ENCODE results near the gene NDUFS7. TPM values are rescaled to one million over a fixed set of nuclear protein-coding genes. Genes with fewer than 3 reads are reported as not detected.
A peak's percentile ranks its signal among the peaks of the same experiment; 100 is the strongest.
"Not testable (repeated sequence)": the region's sequence is repeated elsewhere in the genome, so short reads cannot be mapped to it uniquely, and the experiment has no call there.

NDUFS7 gene
- total RNA-seq, 2 experiments from 2014 or later, result 98.7 to 101 TPM

DNA sequence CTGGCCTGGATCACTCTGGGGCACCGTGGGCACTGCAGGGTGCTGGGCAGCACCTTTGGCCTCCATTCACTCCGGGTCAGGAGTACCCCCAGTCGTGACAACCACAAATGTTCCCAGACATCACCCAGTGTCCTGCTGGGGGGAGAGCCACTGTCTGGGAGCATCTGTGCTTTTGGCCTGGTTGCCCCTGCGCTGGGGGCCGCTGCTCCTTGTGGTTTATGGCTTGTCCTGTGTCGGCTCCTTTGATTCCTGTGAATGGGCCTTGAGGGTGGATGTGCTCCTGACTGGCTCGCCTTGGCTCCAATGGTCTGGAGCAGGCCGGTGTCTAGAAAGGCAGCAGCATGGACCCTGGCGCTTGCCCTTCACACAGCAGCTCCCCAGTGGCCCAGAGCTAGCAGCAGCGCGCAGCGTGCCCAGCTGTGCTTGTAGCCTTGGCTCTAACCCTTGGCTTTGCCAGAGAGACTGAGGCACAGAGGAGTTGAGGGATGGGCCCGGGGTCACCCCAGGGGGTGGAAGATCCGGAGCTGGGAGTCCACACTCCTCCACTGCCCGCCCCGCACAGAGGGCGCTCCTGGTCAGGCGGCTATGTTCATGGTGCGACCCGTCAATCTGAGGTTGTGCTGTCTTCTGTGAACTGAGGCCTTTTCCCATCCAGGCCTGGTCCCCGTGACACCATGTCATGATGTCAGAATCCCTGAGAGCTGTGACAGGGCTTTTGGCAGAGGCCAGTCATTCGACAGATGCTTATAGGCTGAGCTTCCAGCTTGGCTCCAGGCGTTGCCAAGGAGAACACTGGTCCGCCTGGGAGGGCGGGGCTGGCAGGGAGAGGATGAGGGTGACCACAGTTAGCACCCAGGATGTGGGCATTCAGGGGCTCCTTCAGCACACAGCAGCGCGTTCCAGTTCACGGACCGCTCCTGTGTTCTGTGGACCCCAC is 27.8 kb downstream of the NDUFS7 start:
- Mint-ChIP-seq H3K9me3 (no peaks in the 10 kb centered on the region), H3K4me1 (peaks cover 65% of the 10 kb centered on the region), H3K27ac (peak overlapping the region; percentile 95), H3K36me3 (peaks cover 47% of the 10 kb centered on the region), H3K27me3 (no peaks in the 10 kb centered on the region), H3K4me3 (no peak overlapping the region)
- peak; percentile 39 for DNase-seq

DNA sequence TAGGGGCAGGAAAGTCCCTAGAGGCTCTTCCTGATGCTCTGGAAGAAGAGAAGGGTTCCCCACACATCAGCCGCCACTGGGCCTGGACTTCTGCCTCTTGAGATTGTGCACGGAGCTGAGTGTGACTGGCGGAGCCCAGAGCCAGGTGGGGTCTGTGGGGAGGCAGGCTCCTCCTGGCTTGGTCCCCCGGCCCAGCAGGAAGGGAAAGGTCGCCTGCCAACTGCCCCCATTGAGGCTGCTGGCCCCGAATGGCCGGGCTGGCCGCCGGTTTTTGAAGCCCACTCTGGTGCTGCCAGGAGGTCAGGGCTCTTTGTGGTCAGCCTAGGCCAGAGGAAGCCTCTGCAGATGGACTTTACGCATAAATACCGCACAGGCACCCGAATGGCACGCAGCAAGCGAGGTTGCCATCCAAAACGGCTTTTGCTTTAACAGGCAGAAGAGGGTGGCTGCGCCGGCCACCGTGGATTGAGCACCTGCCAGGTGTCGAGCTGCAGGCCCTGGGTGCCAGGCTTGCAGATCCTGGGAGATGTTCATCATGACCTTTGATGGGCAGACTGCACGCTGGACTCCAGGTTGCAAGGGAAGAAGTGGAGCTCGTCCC is 28.7 kb downstream of the NDUFS7 start:
- no peaks in the 10 kb centered on the region for H3K9me3 Mint-ChIP-seq
- H3K27me3 Mint-ChIP-seq, result no peaks in the 10 kb centered on the region
- no peak overlapping the region for H3K4me3 Mint-ChIP-seq
- DNase-seq, result no peak
- H3K4me1 Mint-ChIP-seq, result peaks cover 68% of the 10 kb centered on the region
- H3K27ac Mint-ChIP-seq, result peak overlapping the region; percentile 95
- peaks cover 49% of the 10 kb centered on the region for H3K36me3 Mint-ChIP-seq

DNA sequence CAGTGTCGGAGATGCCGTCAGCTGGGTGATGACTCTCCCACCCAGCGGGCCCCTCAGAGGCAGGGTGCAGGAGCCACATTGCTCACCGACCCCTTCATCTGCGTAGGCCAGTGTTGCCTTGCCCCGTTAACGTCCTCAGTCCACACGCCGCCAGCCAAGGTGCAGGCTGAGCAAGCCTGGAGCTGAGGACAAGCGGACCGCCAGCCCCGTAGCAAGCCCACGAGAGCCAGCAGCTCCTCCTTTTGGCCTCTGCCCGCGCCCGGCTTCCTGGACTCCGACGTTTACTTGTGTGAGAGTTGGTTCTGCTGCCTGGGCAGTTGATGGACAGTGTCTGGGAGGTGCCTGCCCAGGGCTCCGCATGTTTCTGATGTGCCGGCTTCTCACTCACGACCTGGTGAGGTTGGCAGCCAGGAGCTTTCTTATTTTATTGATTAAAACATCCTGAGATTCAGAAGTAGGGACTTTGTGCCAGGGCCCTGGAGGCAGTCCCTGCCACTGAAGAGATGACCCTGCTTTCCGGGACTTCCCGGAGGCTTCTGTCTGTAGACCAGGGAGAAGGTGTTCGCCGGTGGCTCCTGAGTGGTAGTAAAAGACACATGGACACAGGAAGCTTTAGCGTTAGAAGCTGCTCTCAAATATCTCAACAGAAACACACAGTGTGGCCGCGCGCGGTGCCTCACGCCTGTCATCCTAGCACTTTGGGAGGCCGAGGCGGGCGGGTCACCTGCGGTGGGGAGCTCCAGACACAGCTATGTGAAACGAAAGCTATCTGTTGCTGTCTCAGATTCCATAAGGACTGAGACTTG is 29.5 kb downstream of the NDUFS7 start:
- peak overlapping the region; percentile 69 for H3K27ac Mint-ChIP-seq
- peaks cover 71% of the 10 kb centered on the region for H3K4me1 Mint-ChIP-seq
- H3K36me3 Mint-ChIP-seq, result peaks cover 53% of the 10 kb centered on the region
- H3K27me3 Mint-ChIP-seq, result no peaks in the 10 kb centered on the region
- H3K4me3 Mint-ChIP-seq, result no peak overlapping the region
- H3K9me3 Mint-ChIP-seq, result no peaks in the 10 kb centered on the region
- DNase-seq, result no peak

DNA sequence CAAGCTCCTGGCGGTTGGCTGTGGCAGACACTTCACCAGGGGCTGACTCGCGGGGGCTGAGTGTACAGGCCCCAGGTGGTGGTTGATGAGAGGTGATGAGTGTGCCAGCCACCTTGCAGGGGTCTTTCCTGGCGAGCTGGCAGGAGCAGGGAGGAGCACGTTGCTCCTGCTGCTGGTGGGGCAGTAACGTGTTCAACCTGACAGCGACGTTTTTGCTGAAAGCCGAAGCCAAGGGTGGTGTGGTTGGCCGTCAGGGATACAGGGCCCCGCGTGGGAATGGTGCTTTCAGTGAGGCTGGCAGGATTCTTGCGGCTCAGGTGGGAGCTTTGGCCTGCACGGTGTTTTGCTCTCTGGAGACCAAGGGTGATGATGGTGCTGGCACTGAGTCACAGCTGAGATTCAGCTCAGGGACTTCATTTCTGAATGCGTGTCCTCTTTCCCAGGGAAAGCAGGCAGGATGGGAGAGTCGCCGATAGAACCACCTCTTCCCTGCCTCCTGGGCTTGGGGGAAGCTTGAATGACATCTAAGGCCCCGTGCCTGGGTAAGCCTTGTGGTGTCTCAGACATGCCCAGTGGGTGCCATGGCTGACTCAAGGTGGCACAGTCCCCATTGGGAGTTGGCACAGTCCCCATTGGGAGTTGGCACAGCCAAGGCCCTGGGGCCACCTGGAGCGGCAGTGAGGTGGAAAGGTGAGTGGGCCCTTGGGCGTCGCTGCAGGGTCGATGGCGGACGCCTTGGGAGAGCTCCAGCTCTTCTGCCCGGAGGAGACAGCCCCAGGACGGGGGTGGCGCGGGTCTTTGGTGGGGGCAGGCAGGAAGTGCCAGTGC is 32.5 kb downstream of the NDUFS7 start:
- Mint-ChIP-seq H3K4me3 (peak overlapping the region; percentile 43), H3K4me1 (peaks cover 48% of the 10 kb centered on the region)

DNA sequence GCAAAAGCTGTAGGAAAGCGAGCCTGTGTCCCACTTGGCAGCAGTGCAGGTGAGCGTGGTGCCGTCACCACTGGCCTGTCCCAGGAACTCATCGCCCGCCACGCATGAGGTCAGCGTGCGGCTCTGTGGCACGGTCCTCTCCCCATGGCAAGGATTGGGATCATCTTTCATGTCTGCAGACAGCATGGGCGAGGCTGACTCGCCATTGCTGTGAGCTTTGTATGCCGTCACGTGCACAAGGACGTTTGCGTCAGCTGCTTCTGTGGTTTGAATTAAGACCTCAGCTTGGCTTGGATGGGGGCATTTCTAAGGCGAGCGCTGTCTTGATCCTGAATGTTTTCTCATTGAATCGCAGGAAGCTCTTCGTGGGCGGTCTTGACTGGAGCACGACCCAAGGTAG is 33.4 kb downstream of the NDUFS7 start:
- no peaks in the 10 kb centered on the region for H3K9me3 Mint-ChIP-seq

More for the DNA sequence above, 32.5 kb downstream of the NDUFS7 start:
- Mint-ChIP-seq H3K27me3 (no peaks in the 10 kb centered on the region), H3K9me3 (no peaks in the 10 kb centered on the region), H3K36me3 (peaks cover 34% of the 10 kb centered on the region), H3K27ac (peak overlapping the region; percentile 27)
- no peak for DNase-seq

DNA sequence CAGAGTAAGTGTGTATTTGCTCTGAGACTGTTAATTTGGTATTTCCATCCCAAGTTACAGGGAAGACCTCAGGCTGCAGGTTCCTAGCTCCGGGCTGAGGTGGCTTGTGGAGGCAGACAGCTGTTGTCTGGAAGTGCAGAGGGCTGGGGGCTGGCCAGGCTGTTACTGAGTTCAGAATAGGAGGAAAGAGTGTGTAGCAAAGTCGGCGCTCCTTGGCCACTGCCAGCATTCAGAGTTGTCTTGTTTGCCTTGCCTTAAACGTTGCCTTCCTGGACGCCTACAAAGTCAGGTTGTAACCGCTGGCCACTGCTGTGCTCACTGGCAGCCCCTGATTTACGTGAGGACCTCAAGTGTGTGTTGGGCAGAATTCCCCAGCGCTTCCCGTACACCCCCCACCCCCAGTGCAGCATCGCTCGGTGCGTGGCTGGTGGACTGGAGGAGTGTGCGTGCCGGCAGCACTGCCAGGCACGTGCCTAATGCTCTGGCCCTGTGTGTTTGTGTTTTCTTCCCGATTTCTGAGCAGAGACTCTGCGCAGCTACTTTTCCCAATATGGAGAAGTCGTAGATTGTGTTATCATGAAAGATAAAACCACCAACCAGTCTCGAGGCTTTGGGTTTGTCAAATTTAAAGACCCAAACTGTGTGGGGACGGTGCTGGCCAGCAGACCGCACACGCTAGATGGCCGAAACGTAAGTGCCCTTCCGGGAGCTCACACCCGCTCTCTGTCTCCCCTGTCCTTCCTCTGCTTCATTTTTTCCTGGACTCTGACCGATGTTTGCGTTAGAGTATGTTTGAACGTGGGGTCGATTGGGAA is 34.2 kb downstream of the NDUFS7 start:
- H3K4me1 Mint-ChIP-seq, result peaks cover 34% of the 10 kb centered on the region
- H3K36me3 Mint-ChIP-seq, result peaks cover 30% of the 10 kb centered on the region
- H3K4me3 Mint-ChIP-seq, result no peak overlapping the region
- no peak for DNase-seq
- H3K9me3 Mint-ChIP-seq, result no peaks in the 10 kb centered on the region
- H3K27ac Mint-ChIP-seq, result peak overlapping the region; percentile 19
- no peaks in the 10 kb centered on the region for H3K27me3 Mint-ChIP-seq

More for the DNA sequence above, 33.4 kb downstream of the NDUFS7 start:
- H3K4me1 Mint-ChIP-seq, result peaks cover 38% of the 10 kb centered on the region
- H3K27ac Mint-ChIP-seq, result no peak overlapping the region
- H3K4me3 Mint-ChIP-seq, result no peak overlapping the region
- H3K36me3 Mint-ChIP-seq, result peaks cover 31% of the 10 kb centered on the region
- H3K27me3 Mint-ChIP-seq, result no peaks in the 10 kb centered on the region
- no peak for DNase-seq

DNA sequence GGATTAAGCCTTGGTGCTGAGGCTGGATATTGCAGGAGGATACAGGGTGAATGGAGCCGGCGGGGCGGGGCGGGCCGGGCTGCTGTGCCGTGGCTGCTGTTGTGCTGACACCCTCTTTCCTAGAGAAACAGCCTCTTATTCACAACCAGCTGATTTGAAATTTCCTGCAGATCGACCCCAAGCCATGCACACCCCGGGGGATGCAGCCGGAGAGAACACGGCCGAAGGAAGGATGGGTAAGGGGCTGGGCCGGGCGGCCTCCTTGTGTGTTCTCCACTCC is 34.7 kb downstream of the NDUFS7 start:
- Mint-ChIP-seq H3K27me3 (no peaks in the 10 kb centered on the region), H3K9me3 (no peaks in the 10 kb centered on the region), H3K4me3 (no peak overlapping the region), H3K4me1 (peaks cover 29% of the 10 kb centered on the region), H3K27ac (no peak overlapping the region), H3K36me3 (peaks cover 31% of the 10 kb centered on the region)
- no peak for DNase-seq

DNA sequence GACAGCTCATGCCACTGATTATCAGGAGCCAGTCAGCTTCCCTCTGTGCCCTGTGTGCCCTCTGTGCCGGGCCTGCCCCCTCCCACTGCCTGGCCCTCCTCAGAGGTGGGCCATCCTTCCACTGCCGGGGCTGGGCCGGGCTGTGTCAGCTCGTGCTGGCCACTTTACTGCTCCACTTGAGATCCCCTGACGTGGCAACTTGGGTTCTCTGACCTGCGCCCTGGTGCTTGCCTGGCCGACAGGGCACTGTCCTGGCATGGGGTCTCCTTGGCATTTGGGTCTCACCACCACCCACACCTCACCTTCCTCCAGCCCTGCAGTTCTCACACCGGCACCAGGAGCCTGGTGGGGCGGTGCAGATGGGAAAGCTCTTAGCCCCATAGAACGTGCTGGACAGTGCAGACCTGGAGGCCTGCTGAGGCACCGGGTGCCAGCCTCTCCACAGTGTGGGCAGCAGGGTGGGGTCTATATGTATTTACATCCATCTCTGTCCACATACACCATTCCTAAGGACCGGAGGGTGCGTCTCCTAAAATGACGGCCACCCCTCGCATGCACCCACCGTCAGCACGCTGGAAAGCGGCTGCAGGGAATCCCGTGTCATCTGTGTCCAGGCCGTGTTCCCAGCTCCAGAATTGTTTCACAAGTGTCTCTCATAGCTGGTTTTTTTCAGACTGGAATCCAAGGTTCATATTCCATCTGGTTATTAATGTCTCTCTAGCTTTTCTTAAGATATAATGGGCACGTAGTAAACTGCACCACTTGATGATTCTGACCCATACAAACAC is 35.4 kb downstream of the NDUFS7 start:
- peaks cover 26% of the 10 kb centered on the region for H3K4me1 Mint-ChIP-seq
- no peaks in the 10 kb centered on the region for H3K9me3 Mint-ChIP-seq
- no peak overlapping the region for H3K27ac Mint-ChIP-seq
- H3K27me3 Mint-ChIP-seq, result no peaks in the 10 kb centered on the region
- peaks cover 29% of the 10 kb centered on the region for H3K36me3 Mint-ChIP-seq
- DNase-seq, result no peak
- no peak overlapping the region for H3K4me3 Mint-ChIP-seq

DNA sequence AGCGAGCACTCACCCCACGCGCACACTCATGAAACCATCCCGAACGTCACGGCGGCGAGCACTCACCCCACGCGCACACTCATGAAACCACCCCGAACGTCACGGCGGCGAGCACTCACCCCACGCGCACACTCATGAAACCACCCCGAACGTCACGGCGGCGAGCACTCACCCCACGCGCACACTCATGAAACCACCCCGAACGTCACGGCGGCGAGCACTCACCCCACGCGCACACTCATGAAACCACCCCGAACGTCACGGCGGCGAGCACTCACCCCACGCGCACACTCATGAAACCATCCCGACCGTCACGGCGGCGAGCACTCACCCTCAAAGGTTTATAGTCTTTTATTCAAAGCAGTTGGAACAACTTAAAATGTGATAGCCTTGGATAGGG is 36.4 kb downstream of the NDUFS7 start:
- H3K36me3 Mint-ChIP-seq, result peaks cover 31% of the 10 kb centered on the region

DNA sequence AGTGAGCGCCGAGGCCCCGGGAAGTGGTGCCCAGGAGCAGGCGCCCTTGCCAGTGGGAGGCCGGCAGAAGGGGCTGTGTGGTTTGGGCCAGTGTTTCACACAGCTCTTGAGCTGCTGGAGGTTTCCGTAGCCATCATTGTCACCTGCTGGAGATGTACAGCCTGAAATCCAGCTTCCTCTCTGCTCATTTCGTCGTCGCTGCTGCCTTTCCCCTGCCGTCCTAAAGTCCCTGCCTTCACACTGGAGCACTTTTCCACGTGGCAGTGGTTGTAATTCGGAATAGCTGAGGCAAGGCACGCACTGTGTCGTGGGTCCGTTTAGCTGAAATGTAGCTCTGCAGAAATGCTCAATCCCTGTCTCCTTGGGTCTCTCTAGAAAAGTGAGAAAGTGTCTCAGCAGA is 36.9 kb downstream of the NDUFS7 start:
- no peak for DNase-seq
- H3K36me3 Mint-ChIP-seq, result peaks cover 28% of the 10 kb centered on the region
- H3K9me3 Mint-ChIP-seq, result no peaks in the 10 kb centered on the region
- no peaks in the 10 kb centered on the region for H3K27me3 Mint-ChIP-seq
- peaks cover 18% of the 10 kb centered on the region for H3K4me1 Mint-ChIP-seq
- no peak overlapping the region for H3K27ac Mint-ChIP-seq
- no peak overlapping the region for H3K4me3 Mint-ChIP-seq

More for the DNA sequence above, 36.4 kb downstream of the NDUFS7 start:
- H3K4me1 Mint-ChIP-seq, result peaks cover 22% of the 10 kb centered on the region
- not testable (repeated sequence) for H3K27ac Mint-ChIP-seq, H3K9me3 Mint-ChIP-seq, H3K4me3 Mint-ChIP-seq, H3K27me3 Mint-ChIP-seq, DNase-seq

DNA sequence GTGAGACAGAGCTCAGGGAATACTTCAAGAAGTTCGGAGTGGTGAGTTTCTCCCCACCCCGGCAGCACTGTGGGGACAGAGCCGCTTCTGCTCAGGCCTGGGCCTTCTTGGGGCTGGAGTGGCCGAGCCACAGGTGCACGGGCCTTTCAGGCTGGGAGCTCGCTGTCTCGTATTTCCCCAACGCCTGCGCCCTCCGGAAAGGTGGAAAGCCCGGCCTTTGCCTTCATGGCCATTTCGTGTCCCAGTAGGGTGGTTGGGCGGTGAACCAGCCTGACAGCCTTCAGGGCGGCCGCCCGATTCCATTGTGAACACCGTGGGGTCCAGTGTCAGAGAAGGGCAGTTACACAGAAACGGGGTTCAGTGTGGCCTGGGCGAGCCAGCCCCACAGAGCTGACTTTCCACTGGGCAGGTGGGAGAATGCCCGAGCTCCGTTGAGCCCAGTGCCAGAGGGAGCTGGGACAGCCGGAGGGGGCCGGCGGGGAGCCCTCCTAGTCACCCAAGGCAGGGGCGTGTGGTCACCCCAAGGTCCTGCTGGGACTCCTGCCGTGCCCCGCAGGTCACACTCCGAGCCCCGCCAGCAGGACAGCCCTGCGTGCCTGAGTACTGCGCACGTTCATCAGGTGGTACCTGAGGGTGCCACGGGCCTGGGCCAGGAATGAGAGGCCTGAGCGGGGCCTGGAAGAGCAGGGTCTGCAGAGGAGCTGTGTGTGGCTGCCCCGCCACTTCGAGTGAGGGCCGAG is 37.7 kb downstream of the NDUFS7 start:
- H3K27me3 Mint-ChIP-seq, result no peaks in the 10 kb centered on the region
- peaks cover 10% of the 10 kb centered on the region for H3K4me1 Mint-ChIP-seq
- H3K9me3 Mint-ChIP-seq, result no peaks in the 10 kb centered on the region
- DNase-seq, result no peak
- no peak overlapping the region for H3K4me3 Mint-ChIP-seq
- no peak overlapping the region for H3K27ac Mint-ChIP-seq
- peaks cover 28% of the 10 kb centered on the region for H3K36me3 Mint-ChIP-seq

DNA sequence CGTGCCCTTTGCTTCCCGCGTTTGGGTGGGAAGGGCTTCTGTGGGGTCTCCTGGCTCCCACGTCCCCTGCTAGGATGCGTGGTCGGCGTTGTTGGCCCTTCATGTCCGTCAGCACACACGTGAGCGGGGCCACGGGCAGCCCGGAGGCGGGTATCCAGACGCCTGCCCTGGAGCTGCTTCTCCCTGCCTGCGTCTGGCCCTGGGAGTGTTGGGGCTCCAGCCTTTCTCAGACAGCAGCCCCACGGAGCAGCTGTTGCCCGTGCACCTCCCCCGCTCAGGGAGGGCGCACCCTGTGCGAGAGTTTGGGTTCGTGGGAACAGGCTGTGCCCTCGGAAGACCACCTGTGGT is 38.2 kb downstream of the NDUFS7 start:
- no peaks in the 10 kb centered on the region for H3K9me3 Mint-ChIP-seq
- H3K27me3 Mint-ChIP-seq, result no peaks in the 10 kb centered on the region
- no peak for DNase-seq
- H3K27ac Mint-ChIP-seq, result no peak overlapping the region
- peaks cover 8% of the 10 kb centered on the region for H3K4me1 Mint-ChIP-seq
- peaks cover 29% of the 10 kb centered on the region for H3K36me3 Mint-ChIP-seq
- no peak overlapping the region for H3K4me3 Mint-ChIP-seq

DNA sequence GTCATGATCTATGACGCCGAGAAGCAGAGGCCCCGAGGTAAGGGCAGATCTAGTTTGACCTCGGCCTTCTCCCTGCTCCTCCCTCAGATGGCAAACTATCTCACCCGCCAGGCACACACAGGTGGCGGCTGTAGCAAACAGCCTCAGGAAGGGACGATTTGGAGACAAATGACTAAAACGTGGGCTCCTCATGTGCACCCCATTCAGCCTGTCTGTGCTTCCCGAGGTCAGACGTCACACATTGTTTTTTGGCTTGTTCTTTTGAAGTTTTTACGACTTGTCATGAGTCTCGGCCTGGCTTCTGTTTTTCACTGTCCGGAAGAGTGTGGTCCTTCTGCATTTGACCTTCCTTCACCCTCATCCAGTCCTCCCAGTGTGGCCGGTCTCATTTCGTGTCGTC is 38.7 kb downstream of the NDUFS7 start:
- Mint-ChIP-seq H3K27me3 (no peaks in the 10 kb centered on the region), H3K27ac (no peak overlapping the region), H3K36me3 (peaks cover 28% of the 10 kb centered on the region), H3K4me1 (peaks cover 6% of the 10 kb centered on the region), H3K9me3 (no peaks in the 10 kb centered on the region), H3K4me3 (no peak overlapping the region)
- DNase-seq, result no peak

Measured in activated naive CD8-positive, alpha-beta T cell treated with anti-CD3 and anti-CD28 coated beads for 36 hours (primary cell).